ENCODE results near the gene DIAPH3.

GRCh38 chr13:59689057-59689456 is 474.7 kb downstream of the DIAPH3 start:
- TF ChIP-seq POLR2A (IDR thresholded peaks at IDR 0.05), result no peak
- TF ChIP-seq POLR2AphosphoS5 (IDR thresholded peaks at IDR 0.05), result no peak
- TF ChIP-seq CTCF (IDR thresholded peaks at IDR 0.05 in 8 of 11, conservative IDR thresholded peaks at IDR 0.05 in 3 of 11), result no peak

Measured in spleen (tissue), 7 donors.